Measurements from ENCODE around the gene ST7.

DNA sequence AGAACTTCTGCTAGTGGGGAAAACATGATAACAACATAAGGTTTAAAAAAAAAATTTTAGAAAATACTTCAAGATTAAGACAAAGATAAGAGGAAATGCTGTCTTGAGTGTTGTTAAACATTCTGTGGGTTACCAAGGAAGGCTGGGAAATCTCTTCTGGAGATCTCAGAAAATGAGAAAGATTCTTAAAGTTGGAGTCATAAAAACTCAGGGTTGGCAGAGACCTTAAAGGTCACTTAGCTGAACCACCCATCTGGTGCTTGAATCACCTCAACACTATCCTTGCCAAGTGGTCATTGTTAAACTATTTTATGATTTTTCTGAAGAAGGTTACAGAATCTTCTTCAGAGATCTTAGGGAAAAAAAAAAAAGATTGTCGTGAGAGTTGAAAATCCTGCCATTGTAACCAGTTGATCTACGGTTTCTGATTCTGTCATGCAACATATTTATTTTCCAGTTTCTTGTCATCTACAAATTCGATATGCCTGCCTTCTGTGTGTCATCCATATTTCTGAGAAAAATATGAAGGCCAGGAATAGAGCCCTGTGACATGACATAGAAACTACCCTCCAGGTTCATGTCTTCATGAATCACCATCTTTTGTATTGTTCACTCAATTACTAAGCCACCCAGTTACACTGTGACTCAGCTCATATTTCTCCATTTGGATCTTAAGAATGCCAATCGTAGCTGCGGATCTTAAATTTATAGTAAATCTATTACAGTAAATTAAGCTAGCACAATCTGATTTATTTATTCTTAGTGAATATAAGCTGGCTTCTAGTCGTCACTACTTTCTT, 179.2 kb downstream of the ST7 start:
- TF ChIP-seq CTCF (IDR thresholded peaks at IDR 0.05): no peak
- TF ChIP-seq POLR2A (IDR thresholded peaks at IDR 0.05): no peak
- no peak for TF ChIP-seq EP300 (IDR thresholded peaks at IDR 0.05)

Measured in tibial nerve (tissue), 4 donors.